ENCODE results near the gene FAM89A.

DNA sequence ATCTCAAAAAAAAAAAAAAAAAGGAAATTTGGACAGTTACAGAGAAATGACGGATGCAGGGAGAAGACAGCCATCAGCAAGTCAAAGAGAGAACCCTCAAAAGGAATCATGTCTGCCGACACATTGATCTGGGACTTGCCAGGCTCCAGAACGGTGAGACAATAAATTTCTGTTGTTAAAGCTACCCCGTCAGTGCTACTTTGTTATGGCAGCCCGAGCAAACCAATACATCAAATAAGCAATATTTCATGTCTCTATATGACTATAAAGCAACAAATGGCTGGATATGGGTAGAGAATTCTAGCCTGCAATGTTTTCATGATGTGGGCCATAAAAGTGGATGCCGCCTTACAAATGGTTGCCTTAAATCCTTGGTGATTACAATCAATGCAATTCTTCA, 23.3 kb upstream of the FAM89A start:
- TF ChIP-seq CTCF (conservative IDR thresholded peaks at IDR 0.05; ENCODE audit: low read length) (no peak), EZH2phosphoT487 (IDR thresholded peaks at IDR 0.05; ENCODE audit: borderline replicate concordance, low read depth, low read length) (no peak)
